Measurements from ENCODE around the gene CORO1C. TPM values are rescaled to one million over a fixed set of nuclear protein-coding genes. Genes with fewer than 3 reads are reported as not detected.

CORO1C gene
- total and polyA plus RNA-seq, 9 of the 15 experiments (the other 6 are each of a cell fraction or from before 2014, with no cell fraction given) = 55.2 to 280 (median 150) TPM

- TF ChIP-seq NR0B1 (IDR thresholded peaks at IDR 0.05; ENCODE audit: partially characterized antibody) (no peak), DMBX1 (CRISPR knock-in tag; IDR thresholded peaks at IDR 0.05; ENCODE audit: borderline replicate concordance) (peak; percentile 18; the same call in 1 of the 2 replicates), GTF3C2 (IDR thresholded peaks at IDR 0.05; ENCODE audit: borderline replicate concordance, extremely low read depth, insufficient read length) (no peak), ZBTB2 (IDR thresholded peaks at IDR 0.05) (no peak), ZNF589 (CRISPR knock-in tag; IDR thresholded peaks at IDR 0.05; ENCODE audit: low read depth) (0 out of 2 replicates have a peak, but pooled peaks have one; percentile 61), ZNF830 (CRISPR knock-in tag; IDR thresholded peaks at IDR 0.05) (no peak), ZNF780A (CRISPR knock-in tag; IDR thresholded peaks at IDR 0.05) (no peak), HMBOX1 (IDR thresholded peaks at IDR 0.05) (0 out of 2 replicates have a peak, but pooled peaks have one; percentile 25), ZBTB49 (CRISPR knock-in tag; IDR thresholded peaks at IDR 0.05; ENCODE audit: borderline replicate concordance) (no peak), RNF219 (CRISPR knock-in tag; IDR thresholded peaks at IDR 0.05) (no peak), ERF (CRISPR knock-in tag; IDR thresholded peaks at IDR 0.05) (no peak; the same call in 1 of the 2 replicates)
These were observed 90.4 kb downstream of the CORO1C start (continued) for GRCh38 chr12:108640802-108641445.
